GM21423 (cell line): ENCODE data around the gene SLC29A4.

Experiments used
- ATAC-seq: cut with Tn5 transposase; IDR thresholded peaks from one replicate; pipeline ENCODE4 v1.9.1; 2021; ENCODE audit warnings: mild to moderate bottlenecking, moderate library complexity; ENCODE audit not compliant: unreplicated experiment

SLC29A4 gene

DNA sequence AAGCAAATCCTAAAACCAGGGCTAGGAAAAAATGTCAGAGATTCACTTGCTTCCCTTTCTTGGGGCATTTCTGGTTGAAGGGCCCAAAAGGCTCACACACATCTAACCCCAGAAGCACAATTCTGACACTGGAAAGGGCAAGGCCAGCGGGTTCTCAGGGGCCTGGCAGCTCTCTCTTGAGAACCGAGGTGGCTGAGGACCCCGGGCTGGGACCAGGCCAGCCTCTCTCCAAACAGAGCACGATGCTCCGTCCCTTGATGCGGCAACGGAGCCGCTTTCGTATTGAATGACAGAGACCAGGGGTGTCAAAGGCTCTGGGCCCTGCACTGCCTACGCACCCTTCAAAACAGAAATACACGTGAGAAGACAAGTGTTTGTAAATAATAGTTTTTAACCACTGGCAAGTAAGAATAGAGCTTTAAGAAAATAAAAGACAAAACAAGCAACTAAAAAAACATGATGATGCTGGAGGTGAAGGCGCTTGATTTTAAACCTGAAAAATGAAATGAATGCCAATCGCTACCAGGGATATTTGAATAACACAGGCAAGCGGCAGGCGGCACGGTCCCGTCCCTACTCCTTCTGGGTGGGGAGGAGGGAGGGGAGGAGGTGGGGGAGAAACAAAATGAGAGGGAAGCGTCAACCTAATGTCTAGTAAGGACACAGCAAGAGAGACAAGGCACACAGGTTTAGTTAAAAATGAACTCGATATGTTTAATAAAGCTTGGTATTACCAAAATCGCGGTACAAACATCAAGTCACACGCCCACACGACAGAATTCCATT, 68.0 kb downstream of the SLC29A4 start:
- ATAC-seq, result no peak

DNA sequence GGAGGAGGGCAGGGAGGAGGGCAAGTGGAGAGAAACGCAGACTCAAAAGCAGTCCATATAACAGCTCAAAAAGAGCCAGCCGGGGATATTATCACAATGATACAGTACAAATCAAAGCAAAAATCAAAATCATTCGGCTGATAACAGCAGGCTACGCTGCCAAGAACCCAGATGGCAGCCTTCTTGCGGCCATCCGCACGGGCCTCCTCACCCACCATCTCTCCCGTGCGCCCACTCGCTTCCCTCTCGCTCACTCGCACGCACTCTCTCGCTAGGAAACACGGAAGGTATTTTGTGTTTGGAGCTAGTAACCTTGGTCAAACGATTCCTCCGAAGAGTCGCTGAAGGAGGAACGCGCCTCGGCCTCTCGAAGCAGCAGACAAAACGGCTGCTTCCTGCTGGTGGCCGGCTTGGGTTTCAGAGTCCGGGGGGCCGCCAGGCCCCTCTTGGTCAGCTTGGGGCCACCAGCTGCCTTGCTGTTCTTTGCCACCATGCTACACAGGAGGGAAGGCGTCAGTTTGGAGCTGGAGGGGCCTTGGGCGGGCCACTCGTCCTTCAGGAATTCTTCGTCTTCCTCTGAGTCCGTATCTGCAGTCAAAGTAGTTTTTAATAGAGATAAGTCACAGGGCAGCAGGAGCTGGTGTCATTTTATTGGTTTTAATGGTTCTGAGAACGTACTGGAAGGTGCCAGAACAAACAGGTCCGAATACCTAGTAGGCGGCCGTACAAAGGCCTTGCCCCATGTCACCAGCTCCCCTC, 68.9 kb downstream of the SLC29A4 start:
- no peak for ATAC-seq

DNA sequence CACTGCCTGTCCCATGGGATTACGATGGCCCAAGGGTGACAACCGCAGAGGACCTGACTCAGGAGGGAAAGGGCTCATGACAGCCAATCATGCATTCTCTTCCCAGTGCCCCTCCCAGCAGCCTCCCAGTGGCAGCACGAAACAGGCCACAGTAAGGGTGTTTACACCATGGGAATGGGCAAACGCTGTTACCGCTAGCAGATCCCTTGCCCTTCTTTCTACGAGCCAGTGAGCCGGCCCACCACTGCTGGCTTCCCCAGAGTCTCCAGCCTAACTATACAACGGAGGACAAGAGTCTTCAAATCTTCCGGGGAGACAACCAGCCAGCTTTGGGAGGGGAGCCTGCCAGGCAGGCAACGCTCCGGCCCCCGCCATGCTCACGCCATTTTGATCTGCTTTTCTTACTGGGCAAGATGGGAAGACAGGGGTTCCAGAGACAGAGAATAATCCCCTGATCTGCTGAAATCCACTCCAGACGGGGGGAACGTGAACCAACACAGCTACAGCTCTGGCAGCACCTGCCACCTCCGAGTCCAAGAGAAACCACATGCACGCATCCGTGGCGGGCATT, 69.8 kb downstream of the SLC29A4 start:
- no peak for ATAC-seq

- ATAC-seq, result no peak
These were observed 71.9 kb downstream of the SLC29A4 start for GRCh38 chr7:5354460-5355232.
